A673 (cell line): ENCODE measurements around the gene LMO7. TPM values are rescaled to one million over a fixed set of nuclear protein-coding genes. Genes with fewer than 3 reads are reported as not detected.

Experiments used
- BruUV-seq: library from RNA; stranded (reverse); fragments of 400-500 nt; replicated peaks from 2 replicates; lab custom pipeline; 2021; lab: Mats Ljungman, UMichigan
- CTCF ChIA-PET: fragments of 300-600 bp; sonication (Branson Sonifier 250); formaldehyde crosslinking; loops from one replicate; lab custom pipeline; 2022; ENCODE audit warnings: antibody characterized with exemption; lab: Charles Lee
- POLR2A ChIA-PET: fragments of 300-600 bp; sonication (Branson Sonifier 250); formaldehyde crosslinking; loops from one replicate; lab custom pipeline; 2022; ENCODE audit warnings: antibody characterized with exemption; ENCODE audit not compliant: low non-redundant PET; lab: Charles Lee
- DNase-seq: peaks from one replicate; pipeline ENCODE4 v3.0.0-alpha.2; 2015; ENCODE audit warnings: low spot score
- H3K27ac ChIP-seq: fragments of 200-600 bp; sonication (generic); 2 replicates; pipeline ENCODE4 v1.5.1; 2016; ENCODE audit warnings: mixed run types, low read depth, mild to moderate bottlenecking, mixed read lengths, antibody characterized with exemption, low read length; ENCODE audit not compliant: poor library complexity, severe bottlenecking
- H3K27me3 ChIP-seq: fragments of 200-600 bp; sonication (generic); replicated peaks from 2 replicates; pipeline ENCODE4 v1.6.1; 2017; ENCODE audit warnings: mixed run types, low read depth, mild to moderate bottlenecking, mixed read lengths, antibody characterized with exemption, low read length; ENCODE audit not compliant: insufficient read depth, poor library complexity
- H3K36me3 ChIP-seq: fragments of 200-600 bp; sonication (generic); 2 replicates; pipeline ENCODE4 v1.6.1; 2016; ENCODE audit warnings: mixed run types, mild to moderate bottlenecking, mixed read lengths, antibody characterized with exemption, low read length; ENCODE audit not compliant: insufficient read depth, poor library complexity, severe bottlenecking
- H3K4me1 ChIP-seq: fragments of 200-600 bp; sonication (generic); 2 replicates; pipeline ENCODE4 v1.6.1; 2017; ENCODE audit warnings: mixed run types, mild to moderate bottlenecking, mixed read lengths, antibody characterized with exemption, low read length; ENCODE audit not compliant: insufficient read depth, poor library complexity, severe bottlenecking
- H3K4me3 ChIP-seq: fragments of 200-600 bp; sonication (generic); 2 replicates; pipeline ENCODE4 v1.5.1; 2016; ENCODE audit warnings: low read depth, mixed run types, mild to moderate bottlenecking, mixed read lengths, low read length; ENCODE audit not compliant: poor library complexity, severe bottlenecking
- H3K9me3 ChIP-seq: fragments of 200-600 bp; sonication (generic); 2 replicates; pipeline ENCODE4 v1.6.1; 2016; ENCODE audit warnings: mixed run types, low read depth, mild to moderate bottlenecking, mixed read lengths, antibody characterized with exemption, low read length; ENCODE audit not compliant: poor library complexity, severe bottlenecking
- CTCF ChIP-seq: fragments of 300-800, 200-600 bp; sonication (generic); conservative IDR thresholded peaks from 2 replicates; pipeline ENCODE4 v1.5.1; 2017; ENCODE audit warnings: low read depth, mild to moderate bottlenecking, antibody characterized with exemption, low read length, moderate library complexity, mixed read lengths
- EZH2 ChIP-seq: fragments of 200-600 bp; sonication (generic); IDR thresholded peaks from 2 replicates; pipeline ENCODE4 v1.6.1; 2017; ENCODE audit warnings: borderline replicate concordance, low read depth, mild to moderate bottlenecking, mixed read lengths, antibody characterized with exemption, low read length; ENCODE audit not compliant: poor library complexity, severe bottlenecking
- intact Hi-C: fragments of 100-400 bp; cut with micrococcal nuclease; formaldehyde crosslinking; loops from one replicate; pipeline ENCODE4 v1.10.0; 2022; ENCODE audit not compliant: unreplicated experiment
- total RNA-seq: library from RNA; stranded (reverse); gene quantifications from 2 replicates; pipeline ENCODE4 v1.2.3, GENCODE V29; 2021

Gene LMO7
- total RNA-seq, 1 experiment from 2014 or later: 20.3 TPM

GRCh38 chr13:75610466-75610865 lies 25.7 kb upstream of the LMO7 start:
- TF ChIP-seq CTCF (no peak), EZH2 (no peak)
- ChIA-PET POLR2A (no interaction called here), CTCF (no interaction called here)
- H3K4me3 ChIP-seq: no peak overlapping the region
- H3K36me3 ChIP-seq: no peaks in the 10 kb centered on the region
- intact Hi-C loops: no loop called here
- H3K9me3 ChIP-seq: no peaks in the 10 kb centered on the region
- no peak overlapping the region for H3K27ac ChIP-seq
- BruUV-seq: no TSS peak
- DNase-seq: no peak
- H3K27me3 ChIP-seq: no peaks in the 10 kb centered on the region
- H3K4me1 ChIP-seq: no peaks in the 10 kb centered on the region

DNA sequence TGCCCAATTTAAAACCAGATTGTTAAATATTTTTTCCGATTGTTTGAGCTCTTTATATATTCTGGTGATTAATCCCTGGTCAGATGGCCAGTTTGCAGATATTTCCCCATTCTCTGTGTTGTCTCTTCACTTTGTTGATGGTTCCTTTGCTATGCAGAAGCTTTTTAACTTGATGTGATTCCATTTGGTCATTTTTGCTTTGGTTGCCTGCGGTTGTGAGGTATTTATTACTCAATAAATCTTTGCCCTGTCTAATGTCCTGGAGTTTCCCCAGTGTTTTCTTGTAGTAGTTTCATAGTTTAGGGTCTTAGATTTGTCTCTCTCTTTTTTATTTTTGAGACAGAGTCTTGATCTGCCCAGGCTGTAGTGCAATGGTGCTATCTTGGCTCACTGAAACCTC lies 23.8 kb upstream of the LMO7 start:
- no peak for TF ChIP-seq CTCF
- TF ChIP-seq EZH2: no peak
- no peak overlapping the region for H3K4me3 ChIP-seq
- H3K27ac ChIP-seq: no peak overlapping the region
- no peaks in the 10 kb centered on the region for H3K27me3 ChIP-seq
- DNase-seq: no peak
- no peaks in the 10 kb centered on the region for H3K36me3 ChIP-seq
- no peaks in the 10 kb centered on the region for H3K9me3 ChIP-seq
- ChIA-PET POLR2A (no interaction called here), CTCF (no interaction called here)
- H3K4me1 ChIP-seq: no peaks in the 10 kb centered on the region
- intact Hi-C loops: no loop called here
- BruUV-seq: no TSS peak

DNA sequence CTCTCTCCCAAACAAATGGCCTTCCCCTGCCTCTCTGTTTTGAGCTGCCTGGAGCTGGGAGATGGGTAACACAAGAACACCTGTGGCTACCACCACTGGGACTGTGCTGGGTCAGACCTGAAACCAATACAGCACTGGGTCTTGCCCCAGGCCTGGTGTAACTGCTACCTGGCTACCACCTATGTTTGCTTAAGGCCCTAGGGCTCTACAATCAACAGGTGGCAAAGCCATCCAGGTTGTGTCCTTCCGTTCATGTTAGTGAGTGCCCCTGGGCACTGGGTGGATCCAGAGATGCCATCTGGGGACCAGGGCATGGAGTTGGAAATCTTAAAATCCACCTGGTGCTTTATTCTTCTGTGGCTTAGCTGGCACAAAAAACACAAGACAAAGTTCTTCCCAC lies 18.9 kb upstream of the LMO7 start:
- no peaks in the 10 kb centered on the region for H3K9me3 ChIP-seq
- H3K27me3 ChIP-seq: no peaks in the 10 kb centered on the region
- H3K4me3 ChIP-seq: no peak overlapping the region
- intact Hi-C loops: no loop called here
- H3K36me3 ChIP-seq: no peaks in the 10 kb centered on the region
- peaks cover 6% of the 10 kb centered on the region for H3K4me1 ChIP-seq
- ChIA-PET CTCF (no interaction called here), POLR2A (no interaction called here)
- BruUV-seq: no TSS peak
- TF ChIP-seq EZH2 (no peak), CTCF (no peak)
- DNase-seq: no peak
- no peak overlapping the region for H3K27ac ChIP-seq
